ENCODE measurements around the gene AOC2. TPM values are rescaled to one million over a fixed set of nuclear protein-coding genes. Genes with fewer than 3 reads are reported as not detected.

The AOC2 gene
- total and polyA plus RNA-seq, 2 of the 13 experiments (the other 11 are each of a cell fraction or from before 2014, with no cell fraction given): 1.2 to 3.3 TPM

DNA sequence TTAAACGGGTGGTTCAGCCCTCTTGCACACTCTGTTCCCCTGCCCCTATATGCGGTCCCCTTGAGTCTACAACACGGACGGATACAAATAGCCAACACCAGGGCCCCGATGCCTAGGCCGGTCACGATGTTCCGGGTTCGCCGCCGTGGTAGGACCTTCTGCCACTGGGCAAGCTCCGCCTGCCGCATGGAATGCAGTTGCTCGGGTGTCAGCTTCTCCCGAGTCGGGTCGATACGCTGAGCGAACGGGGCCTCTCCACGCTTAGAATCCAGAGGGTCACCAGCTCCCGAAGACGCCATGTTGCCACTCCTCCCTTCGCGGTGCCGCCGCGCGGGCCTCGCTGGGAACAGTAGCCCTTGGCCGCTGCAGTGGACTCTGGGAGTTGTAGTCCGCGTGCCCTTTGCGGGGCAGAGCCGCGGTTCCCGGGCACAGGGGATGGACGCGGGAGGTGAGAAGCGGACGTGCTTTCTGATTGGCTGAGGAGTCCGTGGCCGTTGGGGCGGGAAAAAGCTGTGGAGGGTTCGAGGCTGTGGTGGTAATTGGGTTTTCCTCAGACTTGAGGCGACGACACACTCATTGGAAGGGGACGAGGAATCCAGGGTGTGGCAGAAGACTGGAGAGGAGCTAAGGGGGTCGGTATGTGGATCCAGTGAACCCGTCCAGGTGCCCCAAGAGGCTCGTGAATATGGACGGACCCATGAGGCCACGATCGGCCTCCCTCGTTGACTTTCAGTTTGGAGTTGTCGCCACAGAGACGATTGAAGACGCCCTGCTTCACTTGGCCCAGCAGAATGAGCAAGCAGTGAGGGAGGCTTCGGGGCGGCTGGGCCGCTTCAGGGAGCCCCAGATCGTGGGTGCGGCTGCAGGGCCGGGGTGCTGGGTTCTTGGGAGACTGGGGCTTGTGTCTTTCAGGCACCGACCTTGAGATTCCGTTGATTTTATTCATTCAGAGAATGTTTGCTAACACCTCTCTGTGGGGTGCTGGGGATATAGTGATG lies 45.7 kb upstream of the AOC2 start, which contains the start of the genes CNTD1 and COA3 (continued):
- peak; percentile 97 for TF ChIP-seq PHF8 (CRISPR knock-in tag; IDR thresholded peaks at IDR 0.05)
- TF ChIP-seq ATAD3A (CRISPR knock-in tag; IDR thresholded peaks at IDR 0.05): no peak
- peak; percentile 87 for TF ChIP-seq ZSCAN25 (CRISPR knock-in tag; IDR thresholded peaks at IDR 0.05)
- TF ChIP-seq NR2F6 (IDR thresholded peaks at IDR 0.05): no peak; the same call in 1 of the 2 replicates
- peak; percentile 69 for TF ChIP-seq NR2F6 (CRISPR knock-in tag; IDR thresholded peaks at IDR 0.05)
- no peak for TF ChIP-seq ZNF549 (CRISPR knock-in tag; IDR thresholded peaks at IDR 0.05)
- peak; percentile 73; the same call in 1 of the 2 replicates for TF ChIP-seq RELA (CRISPR knock-in tag; IDR thresholded peaks at IDR 0.05)
- TF ChIP-seq BHLHE40 (IDR thresholded peaks at IDR 0.05; ENCODE audit: low read length): peak; percentile 23; the same call in 1 of the 2 replicates
- peak; percentile 84 for TF ChIP-seq POGZ (CRISPR knock-in tag; IDR thresholded peaks at IDR 0.05)
- TF ChIP-seq NCOR1 (IDR thresholded peaks at IDR 0.05; ENCODE audit: borderline replicate concordance, low read length): 0 out of 2 replicates have a peak, but pooled peaks have one; percentile 32
- no peak for TF ChIP-seq NR2F1 (CRISPR knock-in tag; IDR thresholded peaks at IDR 0.05)
- TF ChIP-seq SMARCE1 (IDR thresholded peaks at IDR 0.05; ENCODE audit: borderline replicate concordance): no peak
- TF ChIP-seq NFKB2 (CRISPR knock-in tag; IDR thresholded peaks at IDR 0.05; ENCODE audit: borderline replicate concordance): peak; percentile 98
- peak; percentile 86; the same call in 1 of the 2 replicates for TF ChIP-seq ZNF724P (CRISPR knock-in tag; IDR thresholded peaks at IDR 0.05; ENCODE audit: borderline replicate concordance)
- TF ChIP-seq ZNF256 (CRISPR knock-in tag; conservative IDR thresholded peaks at IDR 0.05): peak; percentile 96; the same call in 1 of the 2 replicates
- TF ChIP-seq CTCF (CRISPR knock-in tag; IDR thresholded peaks at IDR 0.05): peak; percentile 42
- peak; percentile 90; the same call in 1 of the 2 replicates for TF ChIP-seq ZIK1 (CRISPR knock-in tag; IDR thresholded peaks at IDR 0.05; ENCODE audit: borderline replicate concordance, low read depth)
- peak; percentile 30; the same call in 1 of the 2 replicates for TF ChIP-seq SOX5 (CRISPR knock-in tag; IDR thresholded peaks at IDR 0.05; ENCODE audit: borderline replicate concordance)
- 0 out of 2 replicates have a peak, but pooled peaks have one; percentile 28 for TF ChIP-seq ZBTB44 (CRISPR knock-in tag; IDR thresholded peaks at IDR 0.05)
- TF ChIP-seq ZNF275 (CRISPR knock-in tag; IDR thresholded peaks at IDR 0.05; ENCODE audit: borderline replicate concordance): peak; percentile 98
- peak; percentile 60 for TF ChIP-seq ISL2 (CRISPR knock-in tag; IDR thresholded peaks at IDR 0.05)
- TF ChIP-seq SRSF1 (optimal IDR thresholded peaks at IDR 0.05; ENCODE audit: low read depth, low read length): peak; percentile 95
- TF ChIP-seq, protein P1, sequence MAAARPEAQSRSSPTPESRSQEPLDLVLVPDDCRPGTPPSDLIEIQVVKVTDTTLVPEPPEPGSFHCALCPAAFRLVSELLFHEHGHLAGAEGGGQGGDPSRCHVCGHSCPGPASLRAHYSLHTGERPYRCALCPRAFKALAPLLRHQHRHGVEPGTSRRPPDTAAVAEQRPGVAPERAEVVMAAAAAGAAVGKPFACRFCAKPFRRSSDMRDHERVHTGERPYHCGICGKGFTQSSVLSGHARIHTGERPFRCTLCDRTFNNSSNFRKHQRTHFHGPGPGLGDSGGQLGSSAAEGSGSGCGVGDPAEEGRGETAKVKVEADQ (CRISPR knock-in tag; IDR thresholded peaks at IDR 0.05; ENCODE audit: borderline replicate concordance): peak; percentile 95; the same call in 1 of the 2 replicates
- peak; percentile 54 for TF ChIP-seq ZNF451 (CRISPR knock-in tag; IDR thresholded peaks at IDR 0.05)

Measured in HepG2 (cell line).